ENCODE data around the gene MTHFD1L. TPM values are rescaled to one million over a fixed set of nuclear protein-coding genes. Genes with fewer than 3 reads are reported as not detected.
A peak's percentile ranks its signal among the peaks of the same experiment; 100 is the strongest.

The MTHFD1L gene
- total and polyA plus RNA-seq, 2 donors = 4.6 to 13.7 TPM

DNA sequence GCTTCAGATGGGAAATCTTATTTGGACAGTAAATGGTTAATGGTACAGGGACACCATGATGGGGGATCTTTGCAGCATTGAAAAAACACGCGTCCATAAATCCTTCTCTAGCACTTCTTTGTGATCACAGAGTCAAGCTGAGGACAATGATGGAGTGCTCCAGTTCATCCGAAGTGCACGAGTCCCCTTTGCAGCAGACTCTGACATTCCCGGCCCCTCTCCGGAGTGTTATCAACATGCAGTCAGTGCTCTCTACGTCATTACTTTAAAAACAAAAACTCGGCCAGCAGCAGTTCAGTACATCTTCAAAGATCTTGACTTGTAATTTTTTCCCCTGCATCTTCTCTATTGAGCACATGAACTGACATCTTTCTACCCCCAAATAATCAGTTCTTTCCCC, 188.8 kb downstream of the MTHFD1L start:
- no peaks in the 10 kb centered on the region for H3K36me3 ChIP-seq (ENCODE audit: insufficient read depth)
- WGBS = 20% methylated on average over 8 of the region's 8 CpGs
- DNase-seq (ENCODE audit: extremely low spot score) = no peak
- H3K4me3 ChIP-seq (ENCODE audit: low read depth, low read length) = no peak overlapping the region
- H3K27ac ChIP-seq (ENCODE audit: low read depth) = no peak overlapping the region
- no peaks in the 10 kb centered on the region for H3K4me1 ChIP-seq (ENCODE audit: insufficient read depth)

- no peaks in the 10 kb centered on the region for H3K4me1 ChIP-seq (ENCODE audit: insufficient read depth)
- H3K27ac ChIP-seq (ENCODE audit: low read depth) = no peak overlapping the region
- H3K36me3 ChIP-seq (ENCODE audit: insufficient read depth) = no peaks in the 10 kb centered on the region
- WGBS = 86% methylated on average over 9 of the region's 9 CpGs
- H3K4me3 ChIP-seq (ENCODE audit: low read depth, low read length) = no peak overlapping the region
- DNase-seq (ENCODE audit: extremely low spot score) = no peak
Measured at GRCh38 chr6:151056230-151056907, 190.9 kb downstream of the MTHFD1L start.

- H3K27ac ChIP-seq (ENCODE audit: low read depth) = no peak overlapping the region
- 97% methylated on average over 3 of the region's 3 CpGs for WGBS
- DNase-seq (ENCODE audit: extremely low spot score) = no peak
Measured at GRCh38 chr6:151057061-151057460, 191.6 kb downstream of the MTHFD1L start.

GRCh38 chr6:151058021-151058733, 192.7 kb downstream of the MTHFD1L start:
- Histone ChIP-seq H3K4me1 (ENCODE audit: insufficient read depth) (no peaks in the 10 kb centered on the region), H3K36me3 (ENCODE audit: insufficient read depth) (no peaks in the 10 kb centered on the region), H3K4me3 (ENCODE audit: low read depth, low read length) (no peak overlapping the region), H3K27ac (ENCODE audit: low read depth) (no peak overlapping the region)
- DNase-seq (ENCODE audit: extremely low spot score) = no peak
- WGBS = 54% methylated on average over 9 of the region's 9 CpGs

More at GRCh38 chr6:151057061-151057460, 191.6 kb downstream of the MTHFD1L start:
- no peak overlapping the region for H3K4me3 ChIP-seq (ENCODE audit: low read depth, low read length)
- H3K4me1 ChIP-seq (ENCODE audit: insufficient read depth) = no peaks in the 10 kb centered on the region
- no peaks in the 10 kb centered on the region for H3K36me3 ChIP-seq (ENCODE audit: insufficient read depth)

DNA sequence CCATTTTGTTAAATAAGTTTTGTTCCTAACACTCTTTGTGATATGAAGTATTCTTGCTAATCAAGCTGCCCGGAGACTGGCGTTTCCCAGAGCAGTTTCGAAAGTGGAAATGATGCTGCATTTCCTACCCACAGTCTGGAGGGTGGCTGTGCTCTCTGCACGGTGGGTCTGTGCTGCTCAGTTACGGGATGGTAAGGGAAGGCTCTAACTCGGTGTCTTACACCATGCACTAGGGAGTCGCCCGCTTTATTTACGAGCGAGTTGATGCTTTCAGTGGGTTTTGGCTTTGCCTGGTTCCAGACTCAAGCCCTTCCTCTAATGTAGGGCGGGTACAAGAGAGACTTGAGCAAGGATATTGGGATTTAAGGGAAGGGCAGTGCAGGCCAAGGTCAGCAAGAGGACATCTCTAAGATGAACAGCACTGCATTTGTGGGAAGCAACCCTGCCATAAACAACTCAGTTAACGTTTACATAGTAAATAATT, 194.2 kb downstream of the MTHFD1L start:
- Histone ChIP-seq H3K27ac (ENCODE audit: low read depth) (no peak overlapping the region), H3K4me3 (ENCODE audit: low read depth, low read length) (no peak overlapping the region), H3K36me3 (ENCODE audit: insufficient read depth) (no peaks in the 10 kb centered on the region), H3K4me1 (ENCODE audit: insufficient read depth) (no peaks in the 10 kb centered on the region)
- no peak for DNase-seq (ENCODE audit: extremely low spot score)
- WGBS = 78% methylated on average over 12 of the region's 12 CpGs

DNA sequence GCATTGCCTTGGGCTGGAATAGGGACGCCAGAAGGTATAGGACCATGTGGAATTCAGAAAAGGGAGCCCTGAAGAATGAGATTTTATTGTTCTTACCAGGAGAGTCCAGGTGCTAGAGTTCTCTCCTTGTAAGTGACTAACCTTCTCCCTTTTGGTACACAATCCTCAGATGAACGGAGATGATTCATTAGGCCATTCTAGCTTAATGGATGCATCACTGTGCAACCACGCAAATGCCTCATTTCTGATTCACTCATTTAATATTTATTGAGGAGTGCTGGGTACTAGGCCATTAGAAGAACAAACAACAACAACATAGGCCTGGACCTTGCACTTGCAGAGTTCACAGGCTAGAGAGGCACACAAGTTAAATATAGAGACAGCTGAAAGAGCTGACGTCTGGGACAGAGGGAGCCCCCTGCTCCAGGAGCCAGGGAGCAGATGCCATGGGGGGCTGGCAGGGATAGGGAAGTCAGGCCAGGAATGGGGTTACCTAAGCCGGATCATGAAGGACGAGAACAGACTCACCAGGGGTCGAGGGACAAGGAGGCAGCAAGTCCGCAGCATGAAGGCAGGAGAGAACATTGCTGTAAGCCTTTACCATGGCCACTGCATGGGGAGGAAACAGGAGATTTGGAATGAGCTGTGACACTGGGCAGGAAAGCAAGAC, 194.7 kb downstream of the MTHFD1L start:
- Histone ChIP-seq H3K4me3 (ENCODE audit: low read depth, low read length) (no peak overlapping the region), H3K36me3 (ENCODE audit: insufficient read depth) (no peaks in the 10 kb centered on the region), H3K27ac (ENCODE audit: low read depth) (no peak overlapping the region), H3K4me1 (ENCODE audit: insufficient read depth) (no peaks in the 10 kb centered on the region)
- DNase-seq (ENCODE audit: extremely low spot score) = no peak
- WGBS = 91% methylated on average over 8 of the region's 8 CpGs

DNA sequence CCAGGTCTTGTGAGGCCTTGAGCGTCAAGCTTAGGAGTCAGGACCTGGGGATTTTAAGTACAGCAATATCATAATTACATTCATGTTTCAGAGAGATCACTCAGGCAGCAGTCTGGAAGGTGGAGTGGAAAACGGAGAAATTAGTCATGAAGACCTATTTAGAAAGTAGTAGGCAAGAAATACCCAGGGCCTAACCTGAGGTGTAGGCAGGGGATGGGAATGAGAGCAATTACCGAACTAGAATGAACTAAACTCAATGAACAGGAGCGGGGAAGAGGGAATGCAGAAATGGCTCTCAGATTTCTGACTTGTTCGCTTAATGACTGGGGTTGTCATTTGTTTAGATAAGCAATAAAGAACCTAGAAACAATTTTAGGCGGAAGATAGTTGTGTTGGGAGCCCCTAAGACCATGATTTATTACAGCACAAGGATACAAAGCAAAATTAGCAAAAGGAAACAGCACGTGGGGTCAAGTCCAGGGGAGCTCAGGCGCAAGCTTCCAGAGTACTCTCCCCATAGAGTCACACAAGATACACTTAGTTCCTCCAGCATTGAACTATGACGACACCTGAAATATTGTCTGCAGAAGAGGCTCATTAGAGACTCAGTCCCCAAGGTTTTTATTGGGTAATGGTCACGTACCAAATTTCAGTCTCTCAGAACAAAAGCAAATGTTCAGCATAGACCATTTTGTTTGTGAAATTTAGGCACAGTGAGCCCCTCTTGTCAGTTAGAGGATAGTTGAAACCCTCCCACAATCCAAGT, 195.4 kb downstream of the MTHFD1L start:
- no peak for DNase-seq (ENCODE audit: extremely low spot score)
- Histone ChIP-seq H3K27ac (ENCODE audit: low read depth) (no peak overlapping the region), H3K4me3 (ENCODE audit: low read depth, low read length) (no peak overlapping the region), H3K4me1 (ENCODE audit: insufficient read depth) (no peaks in the 10 kb centered on the region), H3K36me3 (ENCODE audit: insufficient read depth) (no peaks in the 10 kb centered on the region)
- WGBS = 92% methylated on average over 10 of the region's 10 CpGs

DNA sequence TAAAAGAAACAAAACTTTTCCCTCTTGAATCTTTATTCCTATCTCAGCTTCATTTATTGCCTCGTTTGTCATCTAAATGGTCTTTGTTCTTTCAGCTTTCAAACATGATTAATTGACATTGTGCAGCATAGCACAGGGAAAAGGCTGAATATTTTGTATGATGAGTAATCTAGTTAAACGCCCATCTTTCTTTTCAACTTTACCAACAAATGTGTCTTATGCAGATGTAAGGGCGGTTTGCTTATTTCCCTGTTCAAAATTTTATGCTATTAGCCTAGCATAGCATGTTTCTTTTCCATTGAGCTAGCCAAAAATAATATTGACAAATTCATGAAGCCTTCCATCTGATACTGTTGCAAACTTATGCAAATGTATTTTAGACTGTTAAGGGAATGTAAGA, 197.8 kb downstream of the MTHFD1L start:
- no peak for DNase-seq (ENCODE audit: extremely low spot score)
- Histone ChIP-seq H3K36me3 (ENCODE audit: insufficient read depth) (no peaks in the 10 kb centered on the region), H3K4me1 (ENCODE audit: insufficient read depth) (no peaks in the 10 kb centered on the region), H3K4me3 (ENCODE audit: low read depth, low read length) (no peak overlapping the region), H3K27ac (ENCODE audit: low read depth) (no peak overlapping the region)
- 58% methylated on average over 3 of the region's 3 CpGs for WGBS

- Histone ChIP-seq H3K27ac (ENCODE audit: low read depth) (no peak overlapping the region), H3K36me3 (ENCODE audit: insufficient read depth) (no peaks in the 10 kb centered on the region), H3K4me3 (ENCODE audit: low read depth, low read length) (no peak overlapping the region), H3K4me1 (ENCODE audit: insufficient read depth) (no peaks in the 10 kb centered on the region)
- WGBS = 89% methylated on average over 12 of the region's 12 CpGs
- no peak for DNase-seq (ENCODE audit: extremely low spot score)
Measured at GRCh38 chr6:151063842-151064647, 198.5 kb downstream of the MTHFD1L start.

DNA sequence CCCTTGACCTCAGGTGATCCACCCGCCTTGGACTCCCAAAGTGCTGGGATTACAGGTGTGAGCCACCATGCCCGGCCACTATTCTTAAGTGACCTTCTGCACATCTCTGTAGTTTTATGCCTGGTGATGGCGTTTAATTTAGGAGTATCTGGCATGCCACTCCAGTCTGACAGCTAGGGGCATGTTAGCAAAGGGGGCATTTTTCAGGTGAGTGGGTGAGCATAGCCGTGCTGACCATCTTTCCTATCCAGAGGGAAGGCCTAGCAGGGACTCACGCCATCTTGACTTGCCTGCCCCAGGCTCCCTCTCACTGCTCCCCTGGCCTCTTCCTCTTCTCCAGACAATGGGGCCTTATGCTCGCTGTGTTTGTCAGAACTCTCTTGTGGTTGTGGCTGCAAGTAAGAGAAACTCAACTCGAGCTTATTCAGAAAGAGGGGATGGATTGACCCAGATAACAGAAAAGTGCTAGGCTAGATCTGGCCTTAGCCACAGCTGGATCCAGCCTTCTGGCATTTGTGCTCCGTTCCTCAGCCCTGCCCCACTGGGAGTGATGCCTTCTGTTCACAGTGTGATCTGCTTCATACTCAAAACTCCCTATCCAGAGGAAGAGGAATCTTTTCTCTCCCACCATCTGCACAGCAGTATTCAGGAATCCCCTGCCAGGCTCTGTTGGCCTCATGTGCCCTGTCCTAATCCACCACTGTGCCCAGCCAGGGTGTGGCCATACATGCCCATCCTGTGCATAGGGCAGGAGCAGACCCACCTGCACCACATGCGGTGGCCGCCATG, 199.7 kb downstream of the MTHFD1L start:
- H3K36me3 ChIP-seq (ENCODE audit: insufficient read depth) = no peaks in the 10 kb centered on the region
- H3K4me1 ChIP-seq (ENCODE audit: insufficient read depth) = peaks cover 1% of the 10 kb centered on the region
- 85% methylated on average over 10 of the region's 10 CpGs for WGBS
- DNase-seq (ENCODE audit: extremely low spot score) = no peak
- no peak overlapping the region for H3K4me3 ChIP-seq (ENCODE audit: low read depth, low read length)
- no peak overlapping the region for H3K27ac ChIP-seq (ENCODE audit: low read depth)

GRCh38 chr6:151067684-151068596, 202.4 kb downstream of the MTHFD1L start:
- DNase-seq (ENCODE audit: extremely low spot score) = no peak
- peak overlapping the region; percentile 65 for H3K27ac ChIP-seq (ENCODE audit: low read depth)
- no peaks in the 10 kb centered on the region for H3K36me3 ChIP-seq (ENCODE audit: insufficient read depth)
- peaks cover 1% of the 10 kb centered on the region for H3K4me1 ChIP-seq (ENCODE audit: insufficient read depth)
- no peak overlapping the region for H3K4me3 ChIP-seq (ENCODE audit: low read depth, low read length)
- WGBS = 15% methylated on average over 14 of the region's 14 CpGs

All from urinary bladder (tissue), 4 donors.